Effector CD8-positive, alpha-beta T cell (primary cell): Measurements from ENCODE around the gene B3GALT2.
"Not testable (repeated sequence)": the region's sequence is repeated elsewhere in the genome, so short reads cannot be mapped to it uniquely, and the experiment has no call there.

Source experiments
- DNase-seq: peaks from one replicate; lab custom pipeline; 2025; lab: John Stamatoyannopoulos, UW
- total RNA-seq, 4 experiments: gene quantifications; one replicate each; lab custom pipeline; 2026; lab: John Stamatoyannopoulos, UW

B3GALT2 gene
- 2.2 to 6.2 (median 3.4) reads per million in 4 experiments for total RNA-seq

DNA sequence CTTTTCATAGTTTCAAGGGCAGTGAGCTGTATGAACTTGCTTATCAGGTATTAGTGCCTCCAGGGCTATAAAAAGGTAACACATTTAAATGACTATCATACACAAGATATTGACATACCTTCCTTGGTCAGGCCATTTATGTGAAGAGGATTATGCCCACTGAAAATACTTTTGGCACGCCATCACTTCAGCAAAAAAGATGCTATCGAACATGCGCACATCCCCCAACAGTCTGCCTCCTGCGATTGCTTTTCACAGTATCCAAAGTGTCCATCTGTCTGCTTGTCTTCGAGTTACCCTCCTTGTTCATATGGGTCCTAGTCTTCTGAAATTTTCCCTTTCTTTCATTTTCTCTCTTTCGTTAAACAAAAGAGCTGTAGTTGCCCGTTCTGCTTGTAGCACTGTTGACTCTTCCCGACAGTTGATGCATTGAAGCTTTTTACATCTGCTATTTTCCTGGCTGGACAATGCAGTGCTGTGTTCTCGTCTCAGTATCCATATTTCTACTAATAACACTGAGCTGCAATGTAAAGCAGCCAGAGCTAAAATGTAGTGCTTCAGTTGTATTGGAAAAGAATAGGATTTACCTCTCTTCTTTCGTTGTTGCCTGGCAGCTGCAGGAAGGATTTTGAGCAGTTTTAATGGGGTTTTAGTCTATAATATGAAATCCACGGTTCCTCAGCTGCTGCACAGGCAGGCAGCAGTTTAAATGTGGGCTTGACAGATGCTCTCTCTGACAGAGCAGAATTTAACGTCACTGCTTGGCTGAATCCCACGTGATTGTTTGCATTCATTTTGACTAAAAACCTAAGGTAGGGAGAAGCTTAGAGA, at the start of gene B3GALT2:
TSS of gene B3GALT2 (minus strand) at position 713 of the 831 bp plus-strand sequence. CDS start 5,051 bp downstream, outside the sequence.
- DNase-seq = no peak

DNA sequence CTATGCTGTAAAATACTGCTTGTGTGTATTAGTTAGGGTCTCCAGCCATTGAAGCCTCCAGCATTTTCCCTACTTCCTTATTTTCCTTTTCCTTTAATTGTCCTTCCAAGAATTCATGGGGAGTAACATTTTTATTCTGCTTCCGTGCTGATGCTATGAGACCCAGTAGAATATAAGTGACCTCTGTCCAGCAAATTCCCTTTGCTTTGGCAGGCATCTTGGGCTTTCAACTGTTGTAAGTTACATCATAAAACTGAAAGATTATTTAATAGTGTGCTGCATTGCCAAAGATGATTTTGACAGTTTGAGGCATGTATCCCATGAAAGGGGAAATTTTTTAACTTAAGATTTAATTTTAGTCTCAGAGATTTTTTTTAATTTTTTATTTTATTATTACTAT, 48.1 kb upstream of the B3GALT2 start:
- no peak for DNase-seq

DNA sequence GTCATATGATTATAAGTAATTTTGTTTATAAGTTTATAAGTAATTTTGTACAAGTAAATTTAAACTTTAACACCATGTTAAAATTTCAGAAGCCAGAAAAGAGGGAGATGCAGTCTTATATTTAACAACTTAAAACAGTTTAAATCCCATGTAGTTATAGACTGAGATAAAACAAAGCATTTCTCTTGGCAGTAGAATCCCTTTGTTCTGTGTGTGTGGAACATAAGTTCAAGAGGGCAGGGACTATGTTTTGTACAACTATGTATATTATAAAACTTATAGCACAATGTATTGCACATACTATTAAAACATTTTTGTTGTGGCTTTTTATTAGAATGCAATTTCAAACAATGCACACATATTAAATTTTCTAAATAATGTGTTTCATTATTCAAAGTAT, 44.7 kb upstream of the B3GALT2 start:
- DNase-seq = not testable (repeated sequence)

- no peak for DNase-seq
Measured at GRCh38 chr1:193229136-193229535, 42.7 kb upstream of the B3GALT2 start.

DNA sequence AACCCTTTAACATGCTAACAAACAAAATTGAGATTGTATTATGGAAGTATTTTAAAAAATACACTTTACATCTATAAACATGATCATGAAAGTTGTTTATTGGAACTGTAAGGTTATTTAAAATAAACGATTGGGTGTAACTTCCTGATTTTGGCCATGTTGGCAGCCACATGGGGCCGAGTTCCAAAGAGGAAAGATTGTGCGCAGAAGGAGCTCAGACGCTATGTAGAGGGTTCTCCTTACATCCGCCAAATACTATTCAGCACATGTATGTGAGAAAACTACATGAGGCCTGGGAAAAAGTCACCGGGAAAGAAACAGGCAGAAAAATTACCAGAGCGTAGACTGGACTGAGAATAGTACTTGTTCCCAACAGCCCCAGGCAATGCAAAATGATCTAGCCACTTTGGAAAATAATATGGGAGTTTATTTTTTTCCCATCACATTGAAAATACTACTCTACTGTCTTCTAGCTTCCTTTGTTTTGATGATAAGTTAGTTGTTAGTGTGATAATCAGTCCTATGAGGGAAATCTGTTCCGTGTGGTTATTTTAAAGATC, 35.7 kb upstream of the B3GALT2 start:
- no peak for DNase-seq

- DNase-seq = no peak
Measured at GRCh38 chr1:193221651-193222050, 35.2 kb upstream of the B3GALT2 start.

- no peak for DNase-seq
Measured at GRCh38 chr1:193219391-193219790, 33.0 kb upstream of the B3GALT2 start.

GRCh38 chr1:193216920-193217319, 30.5 kb upstream of the B3GALT2 start:
- DNase-seq = no peak

DNA sequence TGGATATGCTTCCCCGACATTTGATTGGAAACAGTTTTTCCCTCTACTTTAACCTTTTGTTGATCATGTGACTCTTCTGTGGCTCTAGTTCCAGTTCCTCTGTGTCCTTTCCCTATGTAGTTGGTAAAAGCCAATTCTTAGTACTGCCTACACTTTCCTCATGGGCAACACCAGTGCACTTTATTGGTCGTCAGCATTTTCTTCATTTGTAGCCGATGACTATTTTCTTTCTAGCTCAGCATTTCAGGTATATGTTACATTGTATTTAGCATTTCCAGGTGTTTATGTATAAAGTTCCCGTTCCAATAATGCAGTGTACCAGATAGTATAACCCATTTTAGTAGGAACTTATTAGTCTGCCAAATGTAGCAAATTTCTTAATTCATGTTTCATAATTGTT, 27.6 kb upstream of the B3GALT2 start:
- no peak for DNase-seq

GRCh38 chr1:193212637-193213036, 26.2 kb upstream of the B3GALT2 start:
- no peak for DNase-seq

GRCh38 chr1:193211539-193211938, 25.1 kb upstream of the B3GALT2 start:
- DNase-seq = no peak

GRCh38 chr1:193210996-193211395, 24.6 kb upstream of the B3GALT2 start:
- DNase-seq = no peak

DNA sequence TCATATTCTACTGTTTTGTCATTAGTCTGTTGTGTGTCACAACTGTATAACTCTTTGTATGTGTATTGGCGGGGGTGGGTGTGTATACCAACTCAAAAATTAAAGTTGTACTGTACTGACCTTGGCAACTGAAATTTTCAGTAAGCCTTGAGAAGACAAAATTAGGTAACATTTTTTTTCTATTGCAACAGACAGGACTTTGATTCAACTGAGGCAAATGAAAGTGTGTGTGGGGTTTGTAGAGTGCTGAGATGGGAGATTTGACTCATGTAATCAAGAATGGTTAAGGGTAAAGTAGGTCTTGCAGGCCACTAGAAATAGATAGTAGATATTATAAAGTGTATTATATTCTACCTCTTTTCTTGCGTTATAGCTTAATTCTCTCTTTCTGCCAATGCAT, 14.6 kb upstream of the B3GALT2 start:
- no peak for DNase-seq

- no peak for DNase-seq
Measured at GRCh38 chr1:193199940-193200339, 13.5 kb upstream of the B3GALT2 start.

DNA sequence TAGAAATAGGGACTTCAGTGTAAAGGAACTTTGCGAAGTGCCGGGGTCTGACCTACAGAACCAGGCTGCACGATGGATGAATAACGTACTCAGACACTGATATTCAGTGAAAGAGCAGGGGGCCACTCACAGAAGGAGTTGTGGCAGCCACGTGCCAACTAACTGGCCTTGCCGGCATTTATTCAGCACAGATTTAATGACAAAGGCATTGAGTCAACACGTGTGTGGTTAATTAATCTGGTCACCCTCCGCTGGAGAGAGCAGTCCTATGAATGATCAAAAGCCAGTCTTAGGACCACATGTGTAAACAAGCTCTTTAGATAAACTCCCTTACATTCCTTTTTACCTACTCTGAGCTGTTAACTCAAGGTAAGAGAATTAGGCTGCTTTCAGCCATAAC, 6.2 kb upstream of the B3GALT2 start:
- DNase-seq = no peak

GRCh38 chr1:193190096-193190744, 3.8 kb upstream of the B3GALT2 start:
- DNase-seq = no peak

DNA sequence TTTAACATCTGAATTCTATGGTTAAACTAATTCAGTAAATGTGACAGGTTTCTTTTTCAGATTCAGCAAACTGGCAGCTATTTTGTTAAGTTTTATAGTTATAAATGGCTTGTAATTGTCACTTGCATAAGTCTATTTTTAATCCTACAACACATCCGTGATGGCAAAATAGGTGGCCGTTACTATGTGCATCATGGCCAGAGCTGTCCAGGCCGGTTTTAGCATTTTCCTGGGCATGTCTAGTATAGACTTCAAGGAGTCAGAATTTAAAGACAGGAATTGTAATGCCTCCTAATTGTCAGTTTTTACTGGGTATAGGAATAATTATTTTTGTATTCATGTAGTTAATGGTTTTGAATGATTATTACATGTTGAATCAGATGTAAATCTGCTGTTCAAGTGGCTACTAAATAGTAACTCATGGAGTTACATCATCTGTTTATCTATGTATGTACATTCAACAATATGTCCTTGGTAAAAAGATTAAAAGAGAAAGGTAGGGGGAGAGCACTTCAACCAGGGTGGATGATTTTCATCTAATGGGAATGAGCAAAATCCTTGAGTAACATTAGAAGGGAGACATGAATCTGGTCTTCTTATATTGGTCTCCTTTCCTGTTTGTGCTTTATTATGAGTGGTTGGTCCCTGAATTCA, 3.2 kb upstream of the B3GALT2 start:
- no peak for DNase-seq

DNA sequence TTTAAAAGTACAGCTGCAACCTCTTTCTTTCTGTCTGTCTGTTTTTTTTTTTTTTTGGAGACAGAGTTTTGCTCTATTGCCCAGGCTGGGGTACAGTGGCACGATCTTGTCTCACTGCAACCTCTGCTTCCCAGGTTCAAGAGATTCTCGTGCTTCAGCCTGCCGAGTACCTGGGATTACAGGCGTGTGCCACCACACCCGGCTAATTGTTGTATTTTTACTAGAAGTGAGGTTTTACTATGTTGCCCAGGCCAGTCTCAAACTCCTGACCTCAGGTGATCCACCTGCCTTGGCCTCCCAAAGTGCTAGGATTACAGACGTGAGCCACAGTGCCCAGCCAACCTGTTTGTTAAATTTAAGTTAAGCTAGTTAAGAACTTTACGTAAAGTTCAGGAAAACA, 2.5 kb upstream of the B3GALT2 start:
- DNase-seq = not testable (repeated sequence)

GRCh38 chr1:193187114-193187513, 701 bp upstream of the B3GALT2 start:
- no peak for DNase-seq

DNA sequence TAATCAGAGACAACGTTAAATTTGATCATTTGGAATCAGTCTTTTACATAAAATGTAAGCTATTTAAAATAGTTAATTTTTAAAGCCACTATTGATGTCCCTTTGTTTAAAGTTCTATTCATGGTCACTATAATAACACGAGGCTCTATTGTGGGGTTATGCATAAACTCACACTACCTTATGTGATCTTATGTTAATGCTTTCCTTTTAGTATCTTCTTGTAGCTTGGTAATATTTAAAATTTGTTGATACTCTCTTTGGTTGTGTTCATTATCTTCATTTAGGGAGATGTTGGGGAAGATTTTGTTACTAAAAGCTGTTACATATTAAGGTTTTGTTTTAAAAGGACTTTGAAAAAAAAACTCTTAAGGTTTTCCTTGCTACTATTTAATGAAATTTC, 1.2 kb downstream of the B3GALT2 start:
- DNase-seq = no peak

GRCh38 chr1:193184776-193185175, 1.6 kb downstream of the B3GALT2 start:
- no peak for DNase-seq

- DNase-seq = no peak
Measured at GRCh38 chr1:193183019-193183627, 3.3 kb downstream of the B3GALT2 start.
